Glomerular endothelial cell (primary cell): Measurements from ENCODE around the gene B4GALNT3. TPM values are rescaled to one million over a fixed set of nuclear protein-coding genes. Genes with fewer than 3 reads are reported as not detected.

Experiments
- DNase-seq: peaks from one replicate; pipeline ENCODE4 v3.0.0-alpha.2; 2011; ENCODE audit warnings: low read depth, low spot score; ENCODE audit errors: extremely low read depth
- total RNA-seq: library from RNA; depleted of rRNA; stranded (reverse); fragments of >200 nt; gene quantifications from 2 replicates; pipeline ENCODE4 v1.2.3, GENCODE V29; 2015

Gene B4GALNT3
- total RNA-seq, 1 donor from 2014 or later = 0.64 TPM

DNA sequence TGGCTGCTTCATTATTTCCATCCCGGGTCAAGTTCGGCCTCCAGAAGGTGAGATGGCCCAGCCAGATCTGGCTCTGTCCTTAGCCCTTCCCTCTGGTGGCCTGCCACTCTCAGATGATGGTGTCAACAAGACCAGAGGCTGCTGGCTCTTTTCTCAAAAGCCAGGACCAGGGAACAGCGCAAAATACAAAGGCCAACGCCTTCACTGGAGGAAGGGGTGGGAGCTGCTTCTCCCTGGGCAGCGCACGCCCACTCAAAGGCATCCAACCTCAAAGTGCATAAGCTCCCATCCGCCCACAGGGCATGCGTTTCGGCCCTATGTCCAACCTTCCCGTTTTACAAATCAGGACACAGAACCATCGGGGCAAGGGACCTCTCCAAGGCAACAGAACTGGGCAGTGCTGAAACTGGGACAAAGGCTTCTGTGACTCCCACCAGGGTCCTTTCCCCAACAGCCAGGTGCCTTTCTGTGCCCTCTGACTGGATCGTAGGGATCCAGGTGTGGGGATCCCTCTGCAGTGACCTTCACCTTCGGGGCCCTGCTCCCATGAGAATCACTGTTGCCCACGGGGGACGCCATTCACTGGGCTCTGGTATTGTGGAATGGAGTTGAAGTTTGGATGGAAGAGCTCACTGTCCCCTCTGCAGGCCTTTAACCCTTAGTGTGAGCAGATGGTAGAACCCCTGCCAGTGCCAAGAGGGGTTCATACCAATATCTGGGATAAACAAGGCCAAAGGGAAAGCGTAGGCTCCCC is 126.8 kb downstream of the B4GALNT3 start:
- DNase-seq = no peak

DNA sequence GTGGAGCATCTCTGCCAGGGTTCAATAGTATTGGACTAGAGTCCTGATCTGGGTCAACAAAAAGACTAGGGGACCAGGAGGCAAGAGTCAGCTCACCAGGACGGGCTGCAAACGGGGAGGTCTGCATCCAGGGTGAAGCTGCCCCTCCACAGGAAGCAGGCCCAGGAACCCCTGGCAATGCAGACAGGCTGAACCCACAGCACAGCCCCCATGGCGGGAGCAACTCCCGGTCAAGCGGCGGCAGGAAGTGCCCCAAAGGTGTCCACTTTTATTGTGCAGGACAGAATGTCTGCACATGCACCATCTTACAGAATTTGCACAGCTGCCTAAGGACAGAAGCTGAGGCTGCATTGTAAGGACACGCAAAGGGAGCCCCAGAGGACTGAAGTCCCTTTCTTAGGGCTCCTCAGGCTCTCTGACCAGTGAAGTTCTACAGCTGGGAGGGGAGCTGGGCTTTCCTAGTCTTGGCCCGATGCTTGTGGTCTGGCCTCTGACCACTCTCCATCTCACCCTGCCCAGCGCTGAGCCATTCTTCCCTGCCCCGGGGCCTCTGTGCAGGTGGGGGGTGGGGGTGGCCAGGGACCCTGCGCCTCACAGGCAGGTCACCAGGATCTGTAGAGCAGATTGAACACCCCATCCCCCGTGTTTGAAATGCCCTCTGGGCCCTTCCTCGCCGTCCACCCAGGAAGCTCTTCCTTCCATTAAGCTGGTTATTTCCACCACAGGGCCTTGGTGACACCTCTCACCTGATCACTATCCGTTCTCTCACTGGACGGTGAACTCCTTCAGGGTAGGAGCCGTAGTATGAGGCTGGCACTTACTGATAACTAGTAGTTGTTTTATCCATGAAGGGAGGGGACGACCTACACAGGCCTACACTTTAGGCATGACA is 127.6 kb downstream of the B4GALNT3 start:
- no peak for DNase-seq

DNA sequence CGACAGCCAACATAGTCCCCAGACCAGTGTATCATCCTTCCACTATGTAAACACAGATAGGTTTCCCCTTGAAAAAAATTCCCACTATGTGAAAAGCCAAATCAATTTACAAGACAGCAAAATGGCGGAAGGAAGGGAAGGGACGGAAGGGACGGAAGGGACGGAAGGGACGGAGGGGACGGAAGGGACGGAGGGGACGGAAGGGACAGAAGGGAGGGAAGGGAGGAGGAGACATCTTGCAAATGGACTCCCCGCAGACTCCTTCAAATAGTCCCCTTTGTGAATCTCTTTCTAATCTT is 128.2 kb downstream of the B4GALNT3 start:
- no peak for DNase-seq

DNA sequence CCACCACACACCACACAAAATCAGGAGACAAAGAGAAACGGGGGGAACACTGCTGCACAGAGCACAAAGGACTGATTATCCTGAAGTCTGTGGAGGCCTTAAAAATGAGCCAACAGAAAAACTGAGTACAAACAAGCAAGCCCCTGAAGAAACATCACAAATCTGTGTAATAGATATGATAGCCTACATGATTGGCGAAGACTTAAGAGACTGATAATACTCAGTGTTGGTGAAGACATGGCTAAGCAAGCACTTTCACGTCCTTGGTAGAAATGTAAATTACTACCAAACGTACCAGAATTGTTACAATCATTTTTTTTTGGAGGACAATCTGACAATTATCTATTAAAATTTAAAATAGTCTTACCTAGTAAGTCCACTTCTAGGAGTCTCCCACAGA is 128.9 kb downstream of the B4GALNT3 start:
- DNase-seq = no peak

DNA sequence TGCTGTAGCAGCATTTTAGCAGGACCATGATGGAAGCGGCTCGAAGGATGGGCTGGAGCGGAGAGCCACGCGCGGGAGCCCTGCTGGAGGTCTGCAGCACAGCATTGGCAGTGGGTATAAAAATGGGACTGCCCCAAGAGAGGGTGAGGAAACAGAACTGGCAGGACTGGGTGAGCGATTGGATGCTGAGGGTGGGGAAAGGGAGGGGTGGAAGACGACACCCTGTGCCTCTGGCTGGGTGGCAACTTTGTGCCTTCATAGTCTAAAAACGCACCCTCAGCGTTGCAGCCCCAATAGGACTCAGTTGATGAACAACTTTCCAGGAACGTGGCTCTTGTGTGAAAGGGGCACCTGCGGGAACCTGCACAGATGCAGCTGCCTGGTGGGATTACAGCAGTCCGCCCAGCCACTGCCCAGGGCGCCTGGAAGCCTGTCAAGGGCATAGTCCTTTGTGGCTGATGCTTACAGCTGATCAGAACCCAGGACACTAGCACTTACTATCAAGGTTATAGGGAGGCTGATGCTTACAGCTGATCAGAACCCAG is 130.5 kb downstream of the B4GALNT3 start:
- no peak for DNase-seq

DNA sequence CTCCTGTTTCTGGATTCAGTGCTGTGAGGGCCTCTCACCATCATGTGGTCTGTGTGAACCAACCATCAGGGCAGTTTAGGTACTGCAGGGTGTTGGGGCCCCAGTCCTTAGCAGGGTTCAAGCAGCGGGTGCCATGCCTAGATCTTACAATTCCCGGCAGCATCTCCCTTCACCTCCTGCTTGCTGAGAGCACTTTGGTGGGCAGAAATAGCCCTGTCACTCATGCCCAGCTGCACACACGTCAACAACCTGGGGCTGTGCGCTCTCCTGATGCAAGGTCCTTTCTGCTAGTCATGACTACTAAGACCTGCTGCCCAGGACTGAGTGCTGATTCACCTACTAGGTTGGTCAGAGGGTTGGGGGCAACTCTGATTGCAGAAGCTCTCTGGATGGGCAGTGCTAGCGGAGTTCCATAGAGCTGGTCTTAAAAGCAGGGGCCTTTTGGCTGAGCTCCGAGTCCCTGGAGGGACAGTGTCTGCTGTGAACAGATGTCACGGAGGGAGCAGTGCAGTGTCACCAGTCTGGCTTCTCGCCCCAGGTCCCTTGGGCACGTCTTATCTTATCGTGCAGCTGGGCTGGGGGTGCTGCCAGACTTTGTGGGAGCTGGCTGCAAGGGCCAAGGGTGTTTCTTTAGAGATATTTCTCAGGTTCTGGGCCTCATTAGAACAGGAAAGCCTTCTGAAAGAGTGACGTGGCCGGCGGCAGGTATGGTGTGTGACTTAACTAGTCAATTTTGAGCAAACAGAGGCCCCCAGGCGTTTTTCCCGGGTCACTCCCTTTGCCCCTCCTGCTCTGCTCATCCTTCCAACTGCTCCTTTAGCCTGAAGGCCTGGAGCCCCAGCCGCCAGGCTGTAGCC is 131.7 kb downstream of the B4GALNT3 start:
- DNase-seq = no peak

DNA sequence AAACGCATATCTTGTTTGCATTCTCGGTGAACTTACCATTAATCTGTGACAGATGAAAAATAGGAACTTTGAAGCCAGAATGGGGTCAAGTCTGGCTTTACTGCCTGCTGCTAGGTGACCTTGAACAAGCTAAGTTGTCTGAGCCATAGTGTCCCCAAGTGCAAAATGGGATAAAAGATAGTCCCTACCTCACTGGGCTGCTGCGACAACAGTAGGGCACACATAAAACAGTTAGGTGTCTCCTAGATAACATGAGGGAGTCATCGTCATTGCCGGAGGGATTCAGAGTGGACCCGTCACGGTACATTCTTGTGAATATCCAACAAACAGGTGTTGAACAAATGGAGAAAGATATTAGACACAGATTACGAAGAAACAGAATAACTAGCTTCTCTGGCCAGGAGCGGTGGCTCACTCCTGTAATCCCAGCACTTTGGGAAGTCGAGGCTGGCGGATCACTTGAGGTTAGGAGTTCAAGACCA is 132.3 kb downstream of the B4GALNT3 start:
- no peak for DNase-seq

DNA sequence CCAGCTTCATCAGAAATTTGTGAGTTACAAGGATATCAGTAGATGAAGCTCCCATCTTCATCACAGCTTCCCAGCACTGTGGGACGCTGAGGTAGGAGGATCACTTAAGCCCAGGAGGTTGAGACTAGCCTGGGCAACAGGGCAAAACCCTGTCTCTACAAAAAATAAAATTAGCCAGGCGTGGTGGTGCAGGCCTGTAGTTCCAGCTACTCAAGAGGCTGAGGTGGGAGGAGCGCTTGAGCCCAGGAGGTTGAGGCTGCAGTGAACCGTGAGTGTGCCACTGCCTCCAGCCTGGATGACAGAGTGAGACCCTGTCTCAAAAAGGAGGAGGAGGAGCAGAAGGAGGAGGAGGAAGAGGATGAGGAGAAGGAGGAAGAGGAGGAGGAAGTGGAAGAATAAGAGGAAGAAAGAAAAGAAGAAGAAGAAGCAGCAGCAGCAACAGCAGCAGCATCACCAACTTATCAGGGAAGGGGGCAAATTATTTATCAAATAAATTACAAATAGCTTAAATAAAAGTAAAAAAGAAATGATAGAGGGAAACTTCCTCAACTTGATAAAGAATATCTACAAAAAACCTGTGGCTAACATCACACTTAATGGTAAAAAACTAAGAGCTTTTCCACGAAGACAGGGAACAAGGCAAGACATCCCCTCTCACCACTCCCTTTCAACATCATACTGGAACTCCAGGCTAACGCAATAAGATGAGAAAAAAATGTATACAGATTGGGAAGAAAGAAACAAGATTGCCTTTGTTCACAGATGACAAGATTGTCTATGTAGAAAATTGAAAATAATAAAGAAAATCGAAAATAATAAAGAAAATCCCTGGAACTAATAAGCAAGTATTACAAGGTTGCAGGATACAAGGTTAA is 133.9 kb downstream of the B4GALNT3 start:
- no peak for DNase-seq

DNA sequence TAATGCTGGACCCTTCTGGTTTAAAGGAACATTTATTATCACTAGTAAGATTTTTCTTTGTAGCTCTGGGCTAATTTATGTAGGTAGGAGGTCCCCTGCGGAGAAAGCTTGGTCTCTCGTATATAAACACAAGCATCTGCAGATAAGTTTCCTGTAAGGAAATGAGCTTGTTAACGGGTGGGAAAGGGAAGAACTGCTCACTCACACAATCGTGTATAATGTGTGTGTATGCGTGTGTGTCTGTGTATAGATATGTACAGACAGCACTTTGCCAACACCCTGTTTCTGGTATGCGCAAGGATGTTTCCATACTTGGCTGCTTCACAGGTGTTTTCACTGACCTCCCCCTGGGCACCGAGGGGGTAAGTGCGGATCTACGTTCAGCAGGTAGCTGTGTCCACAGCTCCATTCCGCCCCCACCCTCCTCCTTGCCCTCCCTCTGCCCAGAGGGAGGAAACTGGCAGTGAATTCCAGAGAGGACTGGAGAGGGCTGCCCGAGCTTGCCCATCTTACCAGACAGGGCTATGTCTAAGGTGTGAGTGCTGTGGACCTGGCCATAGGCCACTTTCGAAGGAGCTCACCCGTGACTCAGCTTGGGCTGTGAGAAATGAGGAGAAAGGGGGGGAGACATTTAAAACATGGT is 138.3 kb downstream of the B4GALNT3 start:
- DNase-seq = no peak

DNA sequence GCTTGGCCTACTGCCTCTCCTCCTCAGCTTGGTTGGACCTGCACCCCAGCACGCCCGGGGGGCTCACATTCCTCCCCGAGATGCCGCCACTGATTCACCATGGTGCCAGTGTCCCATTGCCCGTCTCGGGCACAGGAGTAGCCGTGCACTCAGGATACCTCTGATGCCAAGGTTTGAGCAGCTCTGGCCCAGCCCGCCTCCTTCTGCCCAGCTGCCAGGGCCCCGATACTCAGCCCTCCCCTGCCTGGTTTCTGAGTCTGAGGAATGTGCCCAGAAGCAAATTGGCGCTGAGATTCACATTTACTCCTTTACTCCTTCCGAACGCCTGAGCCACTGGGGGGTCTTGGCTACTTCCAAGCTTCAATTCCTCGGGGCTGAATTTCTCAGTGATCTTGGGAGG is 140.0 kb downstream of the B4GALNT3 start:
- no peak for DNase-seq

DNA sequence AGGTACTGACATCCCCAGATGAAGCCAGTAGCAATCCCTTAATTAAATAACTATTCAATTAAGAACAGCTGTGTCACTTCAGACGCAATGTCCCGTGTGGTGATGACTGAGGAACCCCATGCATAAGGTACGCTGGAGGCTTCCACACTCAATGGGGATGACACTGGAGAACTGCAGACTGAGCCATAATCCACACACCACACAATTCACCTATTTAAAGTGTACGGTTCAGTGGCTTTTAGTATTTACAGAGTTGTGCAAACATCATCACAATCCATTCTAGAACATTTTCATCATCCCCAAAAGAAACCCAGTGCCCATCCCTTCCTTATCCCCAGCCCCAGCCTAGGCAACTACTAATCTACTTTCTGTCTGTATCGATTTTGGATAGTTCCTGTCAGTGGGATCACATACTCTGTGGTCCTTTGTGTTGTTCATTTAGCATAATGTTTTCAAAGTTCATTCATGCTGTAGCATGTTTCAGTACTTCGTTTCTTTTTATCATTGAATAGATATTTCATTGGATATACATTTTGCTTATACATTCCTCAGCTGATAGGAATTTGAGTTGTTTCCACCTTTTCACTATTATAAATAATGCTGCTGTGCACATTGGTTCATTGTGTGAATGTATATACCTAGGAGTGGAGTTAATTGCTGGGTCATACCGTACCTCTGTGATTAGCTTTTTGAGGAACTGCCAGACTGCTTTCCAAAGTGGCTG is 142.4 kb downstream of the B4GALNT3 start:
- no peak for DNase-seq

DNA sequence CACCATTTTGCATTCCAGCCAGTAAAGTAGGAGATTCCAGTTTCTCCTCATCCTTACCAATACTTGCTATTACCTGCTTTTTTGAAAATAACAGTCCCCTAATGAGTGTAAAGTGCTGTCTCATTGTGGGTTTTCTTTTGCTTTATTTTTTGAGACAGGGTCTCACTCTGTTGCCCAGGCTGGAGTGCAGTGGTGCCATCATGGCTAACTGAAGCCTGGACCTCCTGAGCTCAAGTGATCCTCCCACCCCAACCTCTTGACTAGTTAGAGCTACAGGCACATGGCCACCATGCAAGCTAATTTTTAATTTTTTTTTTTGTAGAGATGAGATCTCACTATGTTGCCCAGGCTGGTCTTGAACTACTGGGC is 142.9 kb downstream of the B4GALNT3 start:
- DNase-seq = no peak

DNA sequence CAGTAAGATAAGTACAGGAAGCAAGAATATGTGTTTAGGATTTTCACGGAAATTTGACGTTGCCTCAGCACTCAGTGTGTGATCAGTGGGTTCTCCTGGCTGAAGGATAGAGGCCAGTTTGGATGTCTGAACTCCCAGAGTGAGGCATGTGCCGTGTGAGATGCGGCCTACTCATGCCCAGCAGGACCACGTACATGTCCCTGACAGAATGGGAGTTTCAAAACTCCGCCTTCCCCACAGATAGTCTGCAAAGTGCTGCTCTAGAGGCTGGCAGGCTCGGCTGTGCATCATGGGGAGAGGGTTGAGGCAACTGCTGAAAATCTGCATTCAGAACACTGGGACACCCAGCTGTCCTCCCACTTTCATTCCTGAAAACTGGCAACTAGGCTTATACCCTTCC is 145.2 kb downstream of the B4GALNT3 start:
- DNase-seq = no peak

DNA sequence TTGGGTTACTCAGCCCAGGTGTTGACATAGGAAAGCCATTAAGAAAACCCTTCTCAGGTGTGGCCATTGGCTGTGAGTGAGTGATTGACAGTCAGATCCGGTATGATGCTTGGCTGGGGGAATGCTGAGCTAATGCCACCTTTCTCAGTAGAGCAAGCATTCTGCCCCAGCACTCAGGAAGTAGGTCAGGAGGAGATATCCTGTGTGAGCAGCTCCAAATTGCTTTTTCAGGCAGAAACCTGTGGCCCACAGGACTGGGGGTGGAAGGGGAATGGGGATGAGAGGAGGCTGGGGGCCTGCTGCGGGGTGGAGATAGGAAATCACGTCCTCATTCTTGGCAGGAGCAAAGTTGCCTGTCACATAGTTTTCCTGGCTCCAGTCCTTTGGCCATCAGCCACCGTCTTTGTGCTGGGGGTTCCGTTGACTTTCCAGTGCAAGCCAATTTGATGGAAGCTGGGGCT is 147.8 kb downstream of the B4GALNT3 start:
- no peak for DNase-seq

DNA sequence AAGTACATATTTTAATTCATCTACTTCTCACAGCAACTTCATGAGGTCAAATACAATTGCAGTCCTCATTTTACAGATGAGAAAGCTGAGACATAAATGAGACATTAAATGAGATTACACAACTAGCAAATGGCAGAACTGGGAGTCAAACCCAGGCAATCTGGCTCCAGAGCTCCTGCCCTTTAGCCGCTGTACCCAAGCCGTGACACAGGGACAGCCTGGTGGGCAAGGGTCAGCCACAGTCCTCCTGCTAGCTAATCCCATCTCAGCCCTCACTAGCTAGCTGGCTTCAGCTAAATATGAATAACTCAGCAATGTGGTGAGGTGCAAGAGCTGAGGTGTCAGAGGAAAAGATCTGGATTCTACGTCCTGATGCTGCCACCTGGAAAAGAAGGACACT is 148.7 kb downstream of the B4GALNT3 start:
- DNase-seq = no peak

DNA sequence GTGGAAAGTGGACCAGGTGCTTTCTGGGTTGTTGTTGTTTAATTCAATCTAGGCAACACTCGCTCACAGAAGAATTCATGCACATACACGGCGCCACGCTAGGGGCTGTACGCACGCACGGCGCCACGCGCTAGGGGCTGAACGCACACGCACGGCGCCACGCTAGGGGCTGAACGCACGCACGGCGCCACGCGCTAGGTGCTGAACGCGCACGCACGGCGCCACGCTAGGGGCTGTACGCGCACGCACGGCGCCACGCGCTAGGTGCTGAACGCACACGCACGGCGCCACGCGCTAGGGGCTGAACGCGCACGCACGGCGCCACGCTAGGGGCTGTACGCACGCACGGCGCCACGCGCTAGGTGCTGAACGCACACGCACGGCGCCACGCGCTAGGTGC is 149.2 kb downstream of the B4GALNT3 start:
- no peak for DNase-seq

DNA sequence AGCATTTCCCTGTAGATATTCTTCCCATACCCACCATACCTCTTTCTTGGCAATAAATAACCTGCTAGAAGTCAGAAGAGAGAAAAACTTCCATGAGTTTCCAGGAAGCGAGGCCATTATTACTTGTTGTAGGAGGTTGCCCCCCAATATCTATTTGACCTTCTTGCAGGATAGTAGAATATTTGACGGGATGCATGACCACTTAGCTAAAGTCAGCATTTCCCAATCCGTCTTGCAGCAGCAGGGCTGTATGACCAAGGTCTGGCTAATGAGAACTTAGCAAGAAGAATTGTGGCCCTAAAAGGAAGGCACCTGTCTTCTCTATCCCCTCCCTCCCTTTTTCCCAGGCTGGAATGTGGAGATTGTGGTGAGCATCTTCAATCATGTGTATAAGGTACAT is 152.0 kb downstream of the B4GALNT3 start:
- no peak for DNase-seq

DNA sequence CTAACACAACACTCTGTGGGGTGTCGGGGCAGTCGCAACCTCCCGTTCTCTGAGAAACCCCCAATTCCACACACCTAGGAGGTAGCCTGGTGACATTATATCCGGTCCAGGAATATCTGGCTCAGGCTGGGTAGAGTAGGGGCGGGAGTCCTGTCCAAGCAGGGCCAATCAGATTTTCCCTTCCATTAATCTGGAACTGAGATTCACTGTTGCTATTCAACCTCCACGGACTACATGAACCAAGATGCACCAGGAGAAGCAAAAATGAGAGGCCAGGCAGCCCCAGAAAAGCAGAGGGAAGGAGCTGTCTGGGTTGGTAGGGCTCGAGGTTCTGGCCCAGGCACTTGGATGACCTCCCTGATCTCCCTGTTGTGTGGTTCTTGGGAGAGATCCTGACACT is 152.6 kb downstream of the B4GALNT3 start:
- no peak for DNase-seq

DNA sequence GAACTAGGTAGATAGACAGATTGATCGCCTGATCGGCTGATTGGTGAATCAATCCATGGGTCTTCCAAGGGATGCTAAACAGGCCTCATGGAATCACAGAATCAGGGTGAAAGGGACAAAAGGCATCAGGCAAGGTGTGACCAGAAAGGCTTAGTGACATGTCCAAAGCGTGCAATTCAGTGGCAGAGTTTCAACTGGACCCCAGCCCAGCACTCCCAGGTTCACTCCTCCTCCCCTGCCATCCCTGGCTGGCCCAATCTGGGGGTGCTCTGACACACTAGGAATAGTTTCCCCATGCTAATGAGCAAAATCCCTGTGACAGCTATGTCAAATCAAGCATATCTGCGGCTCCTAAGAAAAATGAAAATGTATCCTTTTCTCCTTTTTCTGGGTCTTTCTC is 153.1 kb downstream of the B4GALNT3 start:
- no peak for DNase-seq
